PC-9 (cell line): ENCODE results near the gene NKAIN2. TPM values are rescaled to one million over a fixed set of nuclear protein-coding genes. Genes with fewer than 3 reads are reported as not detected.
A peak's percentile ranks its signal among the peaks of the same experiment; 100 is the strongest.

Experiments used
- BruUV-seq: library from RNA; stranded (reverse); fragments of 400-500 nt; replicated peaks from 2 replicates; lab custom pipeline; 2021; lab: Mats Ljungman, UMichigan
- CTCF ChIA-PET: fragments of 300-600 bp; sonication (Branson Sonifier 250); formaldehyde crosslinking; loops from one replicate; lab custom pipeline; 2022; ENCODE audit warnings: antibody characterized with exemption; lab: Charles Lee
- POLR2A ChIA-PET: fragments of 300-600 bp; sonication (Branson Sonifier 250); formaldehyde crosslinking; loops from one replicate; lab custom pipeline; 2022; ENCODE audit warnings: antibody characterized with exemption; ENCODE audit not compliant: unreplicated experiment; lab: Charles Lee
- DNase-seq, 2 experiments: peaks; one replicate each; pipeline versions ENCODE4 v3.0.0 to v3.0.0-alpha.2; 2015 to 2022; ENCODE audit warnings: mixed read lengths in 1 of 2
- H2AFZ ChIP-seq: fragments of 200-600 bp; sonication (generic); 2 replicates; pipeline ENCODE4 v1.8.1; 2017; ENCODE audit warnings: antibody characterized with exemption
- H3F3A ChIP-seq: fragments of 200-600 bp; sonication (generic); 2 replicates; pipeline ENCODE4 v1.8.1; 2017; ENCODE audit warnings: antibody characterized with exemption, mild to moderate bottlenecking, low read depth; ENCODE audit not compliant: insufficient read depth
- H3K27ac ChIP-seq: fragments of 200-600 bp; sonication (generic); 2 replicates; pipeline ENCODE4 v1.6.1; 2016; ENCODE audit warnings: mixed run types
- H3K27me3 ChIP-seq: fragments of 200-600 bp; sonication (generic); 2 replicates; pipeline ENCODE4 v1.6.1; 2016; ENCODE audit warnings: low read depth, mixed run types; ENCODE audit not compliant: insufficient read depth
- H3K36me3 ChIP-seq: fragments of 200-600 bp; sonication (generic); 2 replicates; pipeline ENCODE4 v1.6.1; 2016; ENCODE audit warnings: low read depth, mixed run types
- H3K4me1 ChIP-seq: fragments of 200-600 bp; sonication (generic); replicated peaks from 2 replicates; pipeline ENCODE4 v1.6.1; 2016; ENCODE audit warnings: mixed run types; ENCODE audit not compliant: insufficient read depth
- H3K4me2 ChIP-seq: fragments of 200-600 bp; sonication (generic); 2 replicates; pipeline ENCODE4 v1.6.1; 2017; ENCODE audit warnings: mixed run types
- H3K4me3 ChIP-seq: fragments of 200-600 bp; sonication (generic); 2 replicates; pipeline ENCODE4 v1.6.1; 2016; ENCODE audit warnings: mixed run types
- H3K79me2 ChIP-seq: fragments of 200-600 bp; sonication (generic); 2 replicates; pipeline ENCODE4 v1.6.1; 2017; ENCODE audit warnings: low read depth, mixed run types
- H3K9me2 ChIP-seq: fragments of 200-600 bp; sonication (generic); 2 replicates; pipeline ENCODE4 v1.8.1; 2017; ENCODE audit warnings: mild to moderate bottlenecking; ENCODE audit not compliant: insufficient read depth
- H3K9me3 ChIP-seq: fragments of 200-600 bp; sonication (generic); 2 replicates; pipeline ENCODE4 v1.8.1; 2016; ENCODE audit warnings: low read depth; ENCODE audit not compliant: insufficient read depth
- H4K20me1 ChIP-seq: fragments of 200-600 bp; sonication (generic); 2 replicates; pipeline ENCODE4 v1.8.1; 2017; ENCODE audit not compliant: insufficient read depth
- CTCF ChIP-seq: fragments of 200-600 bp; sonication (generic); conservative IDR thresholded peaks from 2 replicates; pipeline ENCODE4 v1.6.1; 2017; ENCODE audit warnings: mixed run types, antibody characterized with exemption, mild to moderate bottlenecking, moderate library complexity
- EZH2 ChIP-seq: fragments of 200-600 bp; sonication (generic); IDR thresholded peaks from 2 replicates; pipeline ENCODE4 v1.8.0; 2017; ENCODE audit warnings: antibody characterized with exemption, low read depth
- intact Hi-C: fragments of 100-400 bp; cut with micrococcal nuclease; formaldehyde crosslinking; loops from one replicate; pipeline ENCODE4 v1.10.0; 2022; ENCODE audit not compliant: unreplicated experiment
- total RNA-seq: library from RNA; stranded (reverse); gene quantifications from 2 replicates; pipeline ENCODE4 v1.2.3, GENCODE V29; 2021

The NKAIN2 gene
- total RNA-seq, 1 experiment from 2014 or later = not detected

GRCh38 chr6:124371974-124372475, 568.4 kb downstream of the NKAIN2 start:
- no peak overlapping the region for H3K4me3 ChIP-seq
- intact Hi-C loops = no loop called here
- H3K79me2 ChIP-seq = no peaks in the 10 kb centered on the region
- no peak for DNase-seq
- H3K4me2 ChIP-seq = no peak overlapping the region
- TF ChIP-seq CTCF (no peak), EZH2 (no peak)
- no peaks in the 10 kb centered on the region for H3K27me3 ChIP-seq
- no peaks in the 10 kb centered on the region for H3F3A ChIP-seq
- H2AFZ ChIP-seq = no peak overlapping the region
- H3K9me2 ChIP-seq = no peaks in the 10 kb centered on the region
- CTCF ChIA-PET = no interaction called here
- BruUV-seq = no TSS peak
- no peaks in the 10 kb centered on the region for H4K20me1 ChIP-seq
- no peak overlapping the region for H3K27ac ChIP-seq
- H3K9me3 ChIP-seq = peaks cover 3% of the 10 kb centered on the region; the same call in 1 of the 2 replicates
- POLR2A ChIA-PET = no interaction called here
- H3K36me3 ChIP-seq = no peaks in the 10 kb centered on the region
- H3K4me1 ChIP-seq = no peaks in the 10 kb centered on the region

GRCh38 chr6:124373386-124373785, 569.7 kb downstream of the NKAIN2 start:
- Histone ChIP-seq H3K9me3 (peaks cover 3% of the 10 kb centered on the region; the same call in 1 of the 2 replicates), H3K79me2 (no peaks in the 10 kb centered on the region), H3K4me3 (no peak overlapping the region), H3F3A (no peaks in the 10 kb centered on the region), H3K27me3 (no peaks in the 10 kb centered on the region), H3K4me2 (no peak overlapping the region), H4K20me1 (no peaks in the 10 kb centered on the region), H3K27ac (no peak overlapping the region), H3K4me1 (no peaks in the 10 kb centered on the region), H3K36me3 (no peaks in the 10 kb centered on the region), H2AFZ (no peak overlapping the region), H3K9me2 (no peaks in the 10 kb centered on the region)
- intact Hi-C loops = no loop called here
- CTCF ChIA-PET = no interaction called here
- DNase-seq = no peak
- BruUV-seq = no TSS peak
- POLR2A ChIA-PET = no interaction called here
- TF ChIP-seq EZH2 (no peak), CTCF (no peak)

GRCh38 chr6:124389127-124389526, 585.5 kb downstream of the NKAIN2 start:
- BruUV-seq = no TSS peak
- no peaks in the 10 kb centered on the region for H3K27me3 ChIP-seq
- H2AFZ ChIP-seq = no peak overlapping the region
- no peak overlapping the region for H3K27ac ChIP-seq
- H3K36me3 ChIP-seq = no peaks in the 10 kb centered on the region
- H3K79me2 ChIP-seq = no peaks in the 10 kb centered on the region
- H3K9me3 ChIP-seq = no peaks in the 10 kb centered on the region
- ChIA-PET POLR2A (no interaction called here), CTCF (no interaction called here)
- TF ChIP-seq EZH2 = no peak
- 0 out of 2 replicates have a peak, but pooled peaks have one; percentile 28 for TF ChIP-seq CTCF
- no peaks in the 10 kb centered on the region for H3K4me1 ChIP-seq
- no peak overlapping the region for H3K4me3 ChIP-seq
- no peak for DNase-seq
- H3K9me2 ChIP-seq = no peaks in the 10 kb centered on the region
- no peaks in the 10 kb centered on the region for H4K20me1 ChIP-seq
- no peaks in the 10 kb centered on the region for H3F3A ChIP-seq
- intact Hi-C loops = loop anchor here (10.0 kb wide), 1 partner anchor 584 kb away; the partner anchor contains the start of gene NKAIN2
- no peak overlapping the region for H3K4me2 ChIP-seq
